WTC11 (cell line): ENCODE data around the gene ZMIZ1. TPM values are rescaled to one million over a fixed set of nuclear protein-coding genes. Genes with fewer than 3 reads are reported as not detected.

Source experiments
- ATAC-seq: fragments of 200-7000 bp; cut with Tn5 transposase; 2 replicates; pipeline ENCODE4 v1.10.0; 2021; ENCODE audit warnings: mild to moderate bottlenecking, moderate library complexity
- CTCF ChIA-PET: fragments of 300-600 bp; sonication (Branson Sonifier 250); formaldehyde crosslinking; loops from one replicate; lab custom pipeline; 2021; ENCODE audit warnings: antibody characterized with exemption; lab: Charles Lee
- POLR2A ChIA-PET: fragments of 350-600 bp; sonication (Branson Sonifier 250); formaldehyde crosslinking; loops from one replicate; lab custom pipeline; 2021; ENCODE audit warnings: antibody characterized with exemption; lab: Charles Lee
- DNase-seq: peaks from one replicate; pipeline ENCODE4 v3.0.0; 2021; ENCODE audit warnings: low spot score
- H3K27ac Mint-ChIP-seq: 2 replicates; pipeline ENCODE4 v1.8.0; 2021; ENCODE audit warnings: mixed read lengths
- H3K27me3 Mint-ChIP-seq: 2 replicates; pipeline ENCODE4 v1.8.0; 2021; ENCODE audit warnings: low read depth, mild to moderate bottlenecking, moderate library complexity, mixed read lengths
- H3K36me3 Mint-ChIP-seq: 2 replicates; pipeline ENCODE4 v1.8.0; 2021; ENCODE audit warnings: mixed read lengths
- H3K4me1 Mint-ChIP-seq: 2 replicates; pipeline ENCODE4 v1.8.0; 2022; ENCODE audit warnings: mixed read lengths
- H3K4me3 Mint-ChIP-seq: 2 replicates; pipeline ENCODE4 v1.8.0; 2021; ENCODE audit warnings: mild to moderate bottlenecking, moderate library complexity, mixed read lengths
- H3K9me3 Mint-ChIP-seq: 2 replicates; pipeline ENCODE4 v1.8.0; 2021; ENCODE audit warnings: mixed read lengths
- ATF1 ChIP-seq: sonication (generic); formaldehyde crosslinking; IDR thresholded peaks from 2 replicates; pipeline ENCODE4 v1.8.1; 2023; ENCODE audit warnings: mild to moderate bottlenecking, moderate library complexity, missing genetic modification reagents
- E2F1 ChIP-seq: sonication (generic); formaldehyde crosslinking; IDR thresholded peaks from 2 replicates; pipeline ENCODE4 v1.8.0; 2022; ENCODE audit warnings: mild to moderate bottlenecking, missing genetic modification reagents
- ETV6 ChIP-seq: sonication (generic); formaldehyde crosslinking; IDR thresholded peaks from 2 replicates; pipeline ENCODE4 v1.8.1; 2022; ENCODE audit warnings: mild to moderate bottlenecking, missing genetic modification reagents
- GABPB1 ChIP-seq: sonication (generic); formaldehyde crosslinking; IDR thresholded peaks from 2 replicates; pipeline ENCODE4 v1.8.1; 2023; ENCODE audit warnings: mild to moderate bottlenecking, missing genetic modification reagents
- IRF2 ChIP-seq: sonication (generic); formaldehyde crosslinking; IDR thresholded peaks from 2 replicates; pipeline ENCODE4 v1.8.0; 2022; ENCODE audit warnings: low read depth, missing genetic modification reagents, borderline replicate concordance
- OVOL2 ChIP-seq: fragments of 250-450 bp; sonication (Bioruptor Pico); IDR thresholded peaks from 2 replicates; pipeline ENCODE4 v1.9.0; 2021; ENCODE audit warnings: mild to moderate bottlenecking, borderline replicate concordance
- RELA ChIP-seq: sonication (generic); formaldehyde crosslinking; IDR thresholded peaks from 2 replicates; pipeline ENCODE4 v1.8.1; 2022; ENCODE audit warnings: missing genetic modification reagents, mild to moderate bottlenecking, borderline replicate concordance
- TEAD1 ChIP-seq: sonication (generic); formaldehyde crosslinking; IDR thresholded peaks from 2 replicates; pipeline ENCODE4 v1.8.0; 2022; ENCODE audit warnings: mild to moderate bottlenecking, missing genetic modification reagents
- TP53 ChIP-seq: sonication (generic); formaldehyde crosslinking; IDR thresholded peaks from 2 replicates; pipeline ENCODE4 v1.8.1; 2023; ENCODE audit warnings: mild to moderate bottlenecking, missing genetic modification reagents
- USF1 ChIP-seq: sonication (generic); formaldehyde crosslinking; IDR thresholded peaks from 2 replicates; pipeline ENCODE4 v1.8.0; 2022; ENCODE audit warnings: mild to moderate bottlenecking, missing genetic modification reagents
- ZNF423 ChIP-seq: fragments of 250-450 bp; sonication (Bioruptor Pico); IDR thresholded peaks from 2 replicates; pipeline ENCODE4 v2.1.2; 2022; ENCODE audit warnings: mild to moderate bottlenecking, moderate library complexity
- ZNF512 ChIP-seq: sonication (generic); formaldehyde crosslinking; IDR thresholded peaks from 2 replicates; pipeline ENCODE4 v1.8.1; 2022; ENCODE audit warnings: missing genetic modification reagents, borderline replicate concordance
- ZNF671 ChIP-seq: fragments of 250-450 bp; sonication (Bioruptor Pico); IDR thresholded peaks from 2 replicates; pipeline ENCODE4 v1.8.0; 2021; ENCODE audit warnings: mild to moderate bottlenecking
- total RNA-seq: library from RNA; stranded (reverse); gene quantifications from 3 replicates; pipeline ENCODE4 v1.2.3, GENCODE V29; 2021
- TF ChIP-seq, protein P1 (sequence below): sonication (generic); formaldehyde crosslinking; conservative IDR thresholded peaks from 2 replicates; pipeline ENCODE4 v1.8.1; 2023; ENCODE audit warnings: mild to moderate bottlenecking, low read depth, missing genetic modification reagents, moderate library complexity
- TF ChIP-seq, protein P2 (sequence below): sonication (generic); formaldehyde crosslinking; IDR thresholded peaks from 2 replicates; pipeline ENCODE4 v1.8.1; 2023; ENCODE audit warnings: mild to moderate bottlenecking, missing genetic modification reagents, borderline replicate concordance
- TF ChIP-seq, protein P3 (sequence below): sonication (generic); formaldehyde crosslinking; IDR thresholded peaks from 2 replicates; pipeline ENCODE4 v1.8.1; 2022; ENCODE audit warnings: mild to moderate bottlenecking, moderate library complexity, missing genetic modification reagents
- TF ChIP-seq, protein P4 (sequence below): fragments of 250-450 bp; sonication (Bioruptor Pico); conservative IDR thresholded peaks from 2 replicates; pipeline ENCODE4 v1.9.0; 2021; ENCODE audit warnings: mild to moderate bottlenecking

ZMIZ1 gene
- total RNA-seq, 1 experiment from 2014 or later: 44.4 TPM

- TF ChIP-seq, protein P1, sequence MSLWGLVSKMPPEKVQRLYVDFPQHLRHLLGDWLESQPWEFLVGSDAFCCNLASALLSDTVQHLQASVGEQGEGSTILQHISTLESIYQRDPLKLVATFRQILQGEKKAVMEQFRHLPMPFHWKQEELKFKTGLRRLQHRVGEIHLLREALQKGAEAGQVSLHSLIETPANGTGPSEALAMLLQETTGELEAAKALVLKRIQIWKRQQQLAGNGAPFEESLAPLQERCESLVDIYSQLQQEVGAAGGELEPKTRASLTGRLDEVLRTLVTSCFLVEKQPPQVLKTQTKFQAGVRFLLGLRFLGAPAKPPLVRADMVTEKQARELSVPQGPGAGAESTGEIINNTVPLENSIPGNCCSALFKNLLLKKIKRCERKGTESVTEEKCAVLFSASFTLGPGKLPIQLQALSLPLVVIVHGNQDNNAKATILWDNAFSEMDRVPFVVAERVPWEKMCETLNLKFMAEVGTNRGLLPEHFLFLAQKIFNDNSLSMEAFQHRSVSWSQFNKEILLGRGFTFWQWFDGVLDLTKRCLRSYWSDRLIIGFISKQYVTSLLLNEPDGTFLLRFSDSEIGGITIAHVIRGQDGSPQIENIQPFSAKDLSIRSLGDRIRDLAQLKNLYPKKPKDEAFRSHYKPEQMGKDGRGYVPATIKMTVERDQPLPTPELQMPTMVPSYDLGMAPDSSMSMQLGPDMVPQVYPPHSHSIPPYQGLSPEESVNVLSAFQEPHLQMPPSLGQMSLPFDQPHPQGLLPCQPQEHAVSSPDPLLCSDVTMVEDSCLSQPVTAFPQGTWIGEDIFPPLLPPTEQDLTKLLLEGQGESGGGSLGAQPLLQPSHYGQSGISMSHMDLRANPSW (CRISPR knock-in tag): no peak
- TF ChIP-seq, all 79 proteins: peak for 0
Observed at GRCh38 chr10:79308016-79308415, 239.2 kb downstream of the ZMIZ1 start (continued).

DNA sequence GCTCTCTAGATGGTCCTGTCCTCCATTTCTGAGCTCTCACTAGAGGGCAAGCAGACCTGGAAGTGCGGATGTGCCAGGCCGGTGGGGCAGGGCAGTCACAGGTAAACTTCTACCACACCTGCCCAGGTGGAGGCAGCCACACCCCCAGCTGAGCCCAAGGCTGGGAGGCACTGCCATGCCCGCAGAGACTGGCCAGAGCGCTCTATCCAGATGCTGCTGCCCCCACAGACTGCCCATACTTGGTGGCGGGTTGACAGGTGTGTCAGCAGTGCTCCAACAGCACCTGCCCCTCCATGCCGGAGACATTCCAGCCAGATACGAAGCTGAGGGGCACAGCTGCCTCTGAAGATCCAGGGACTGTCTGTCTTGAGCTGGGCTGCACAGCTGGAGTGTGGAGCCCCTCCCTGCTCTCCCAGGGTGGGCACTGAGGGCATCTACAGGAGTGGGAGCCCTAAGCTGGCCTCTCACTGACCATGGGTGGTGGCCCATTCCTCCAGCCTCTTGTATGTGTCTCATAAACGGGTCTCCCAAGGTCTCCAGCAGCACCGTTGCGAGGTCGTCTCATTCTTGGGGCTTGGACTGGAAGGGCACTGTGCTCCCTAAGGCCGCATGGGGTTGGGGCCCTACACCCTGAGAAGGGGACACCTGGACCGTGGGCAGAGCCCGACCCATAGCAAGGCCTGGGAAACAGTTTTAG, 240.4 kb downstream of the ZMIZ1 start:
- Mint-ChIP-seq H3K27ac (no peak overlapping the region), H3K4me3 (no peak overlapping the region), H3K27me3 (no peaks in the 10 kb centered on the region), H3K36me3 (peaks cover 19% of the 10 kb centered on the region), H3K9me3 (no peaks in the 10 kb centered on the region), H3K4me1 (no peaks in the 10 kb centered on the region)
- ChIA-PET POLR2A (no interaction called here), CTCF (no interaction called here)
- DNase-seq (no peak), ATAC-seq (no peak)
- no peak for TF ChIP-seq ATF1 (CRISPR knock-in tag)
- TF ChIP-seq, protein P1 (CRISPR knock-in tag): no peak
- TF ChIP-seq, protein P2, sequence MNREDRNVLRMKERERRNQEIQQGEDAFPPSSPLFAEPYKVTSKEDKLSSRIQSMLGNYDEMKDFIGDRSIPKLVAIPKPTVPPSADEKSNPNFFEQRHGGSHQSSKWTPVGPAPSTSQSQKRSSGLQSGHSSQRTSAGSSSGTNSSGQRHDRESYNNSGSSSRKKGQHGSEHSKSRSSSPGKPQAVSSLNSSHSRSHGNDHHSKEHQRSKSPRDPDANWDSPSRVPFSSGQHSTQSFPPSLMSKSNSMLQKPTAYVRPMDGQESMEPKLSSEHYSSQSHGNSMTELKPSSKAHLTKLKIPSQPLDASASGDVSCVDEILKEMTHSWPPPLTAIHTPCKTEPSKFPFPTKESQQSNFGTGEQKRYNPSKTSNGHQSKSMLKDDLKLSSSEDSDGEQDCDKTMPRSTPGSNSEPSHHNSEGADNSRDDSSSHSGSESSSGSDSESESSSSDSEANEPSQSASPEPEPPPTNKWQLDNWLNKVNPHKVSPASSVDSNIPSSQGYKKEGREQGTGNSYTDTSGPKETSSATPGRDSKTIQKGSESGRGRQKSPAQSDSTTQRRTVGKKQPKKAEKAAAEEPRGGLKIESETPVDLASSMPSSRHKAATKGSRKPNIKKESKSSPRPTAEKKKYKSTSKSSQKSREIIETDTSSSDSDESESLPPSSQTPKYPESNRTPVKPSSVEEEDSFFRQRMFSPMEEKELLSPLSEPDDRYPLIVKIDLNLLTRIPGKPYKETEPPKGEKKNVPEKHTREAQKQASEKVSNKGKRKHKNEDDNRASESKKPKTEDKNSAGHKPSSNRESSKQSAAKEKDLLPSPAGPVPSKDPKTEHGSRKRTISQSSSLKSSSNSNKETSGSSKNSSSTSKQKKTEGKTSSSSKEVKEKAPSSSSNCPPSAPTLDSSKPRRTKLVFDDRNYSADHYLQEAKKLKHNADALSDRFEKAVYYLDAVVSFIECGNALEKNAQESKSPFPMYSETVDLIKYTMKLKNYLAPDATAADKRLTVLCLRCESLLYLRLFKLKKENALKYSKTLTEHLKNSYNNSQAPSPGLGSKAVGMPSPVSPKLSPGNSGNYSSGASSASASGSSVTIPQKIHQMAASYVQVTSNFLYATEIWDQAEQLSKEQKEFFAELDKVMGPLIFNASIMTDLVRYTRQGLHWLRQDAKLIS (CRISPR knock-in tag): no peak
- no peak for TF ChIP-seq USF1 (CRISPR knock-in tag)
- no peak for TF ChIP-seq ZNF512 (CRISPR knock-in tag)
- no peak for TF ChIP-seq E2F1 (CRISPR knock-in tag)
- no peak for TF ChIP-seq IRF2 (CRISPR knock-in tag)
- TF ChIP-seq GABPB1 (CRISPR knock-in tag): no peak
- TF ChIP-seq TP53 (CRISPR knock-in tag): no peak
- no peak for TF ChIP-seq OVOL2 (CRISPR knock-in tag)
- TF ChIP-seq, protein P3, sequence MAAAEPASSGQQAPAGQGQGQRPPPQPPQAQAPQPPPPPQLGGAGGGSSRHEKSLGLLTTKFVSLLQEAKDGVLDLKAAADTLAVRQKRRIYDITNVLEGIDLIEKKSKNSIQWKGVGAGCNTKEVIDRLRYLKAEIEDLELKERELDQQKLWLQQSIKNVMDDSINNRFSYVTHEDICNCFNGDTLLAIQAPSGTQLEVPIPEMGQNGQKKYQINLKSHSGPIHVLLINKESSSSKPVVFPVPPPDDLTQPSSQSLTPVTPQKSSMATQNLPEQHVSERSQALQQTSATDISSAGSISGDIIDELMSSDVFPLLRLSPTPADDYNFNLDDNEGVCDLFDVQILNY (CRISPR knock-in tag): no peak
- no peak for TF ChIP-seq ETV6 (CRISPR knock-in tag)
- TF ChIP-seq ZNF671: no peak
- no peak for TF ChIP-seq ZNF423
- TF ChIP-seq, protein P4, sequence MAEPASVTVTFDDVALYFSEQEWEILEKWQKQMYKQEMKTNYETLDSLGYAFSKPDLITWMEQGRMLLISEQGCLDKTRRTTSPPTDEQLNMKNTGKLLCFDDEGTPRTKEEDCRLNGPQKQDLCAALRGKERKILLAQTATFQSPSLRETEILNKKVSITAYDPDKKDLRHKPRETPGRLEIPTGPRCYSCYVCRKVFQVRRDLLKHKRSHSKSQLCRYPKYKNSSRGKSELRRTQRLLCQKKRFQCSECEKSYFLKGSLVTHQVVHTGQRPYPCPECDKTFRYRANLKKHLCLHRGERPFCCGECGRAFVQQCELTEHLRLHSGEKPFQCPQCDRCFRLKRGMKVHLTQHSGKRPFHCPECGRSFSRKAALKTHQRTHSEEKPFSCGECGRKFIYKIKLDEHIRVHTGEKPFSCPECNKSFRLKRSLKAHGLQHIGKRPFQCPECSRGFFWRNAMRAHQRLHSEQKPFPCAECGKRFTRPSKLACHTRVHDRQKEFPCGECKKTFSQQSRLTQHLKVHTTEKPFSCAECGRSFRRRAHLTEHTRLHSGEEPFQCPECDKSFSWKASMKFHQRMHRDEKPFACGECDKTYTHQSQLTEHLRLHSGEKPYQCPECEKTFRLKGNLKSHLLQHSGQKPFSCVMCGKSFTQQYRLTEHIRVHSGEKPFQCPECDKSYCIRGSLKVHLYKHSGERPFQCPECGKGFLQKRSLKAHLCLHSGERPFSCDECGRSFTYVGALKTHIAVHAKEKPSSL (CRISPR knock-in tag): no peak
- TF ChIP-seq RELA (CRISPR knock-in tag): no peak
- TF ChIP-seq TEAD1 (CRISPR knock-in tag): no peak
